HCT116 (cell line): ENCODE results near the gene C1orf52. TPM values are rescaled to one million over a fixed set of nuclear protein-coding genes. Genes with fewer than 3 reads are reported as not detected.

ENCODE experiments used
- ATAC-seq: fragments of 200-7000 bp; cut with Tn5 transposase; 2 replicates; pipeline ENCODE4 v1.9.1; 2020; ENCODE audit warnings: mild to moderate bottlenecking, moderate library complexity
- BruUV-seq: library from RNA; stranded (reverse); fragments of 400-500 nt; replicated peaks from 2 replicates; lab custom pipeline; 2021; lab: Mats Ljungman, UMichigan
- CTCF ChIA-PET: fragments of 300-600 bp; sonication (Branson Sonifier 250); formaldehyde crosslinking; loops from one replicate; lab custom pipeline; 2021; ENCODE audit warnings: antibody characterized with exemption; lab: Charles Lee
- POLR2A ChIA-PET: fragments of 300-600, 350-600 bp; sonication (Branson Sonifier 250); formaldehyde crosslinking; loops from one replicate; lab custom pipeline; 2021; ENCODE audit warnings: antibody characterized with exemption; lab: Charles Lee
- RAD21 ChIA-PET, 2 experiments: fragments of 300-600 bp; sonication (Branson Sonifier 250); formaldehyde crosslinking; loops; one replicate each; lab custom pipeline; 2023; ENCODE audit warnings: low total read pairs in 2 of 2; ENCODE audit not compliant: uncharacterized antibody in 2 of 2, unreplicated experiment in 2 of 2, low non-redundant PET in 1 of 2; lab: Charles Lee
- DNase-seq: peaks from one replicate; pipeline ENCODE4 v3.0.0-alpha.2; 2010; ENCODE audit warnings: low read depth, low spot score
- H2AFZ ChIP-seq: fragments of 200-600 bp; shearing (Covaris generic), sonication (generic); 2 replicates; pipeline ENCODE4 v1.6.1; 2017; ENCODE audit warnings: low read depth, mixed run types, mixed read lengths, antibody characterized with exemption, low read length; ENCODE audit not compliant: poor library complexity, severe bottlenecking
- H3K27ac ChIP-seq: 2 replicates; pipeline ENCODE4 v1.5.1; 2012; ENCODE audit warnings: low read depth, low read length
- H3K27me3 ChIP-seq: fragments of 200-600 bp; sonication (generic); 2 replicates; pipeline ENCODE4 v1.6.1; 2016; ENCODE audit warnings: mixed run types, low read length, mixed read lengths; ENCODE audit not compliant: insufficient read depth
- H3K36me3 ChIP-seq, 2 experiments: fragments of 200-500 bp in 1 of 2; fragments of 200-600 bp in 1 of 2; sonication (Bioruptor generic) in 1 of 2; sonication (generic) in 1 of 2; 2 replicates each; pipeline versions ENCODE4 v1.5.1 to v1.6.1; 2014 to 2016; ENCODE audit warnings: low read length in 2 of 2, inconsistent platforms in 1 of 2, mixed read lengths in 1 of 2, mixed run types in 1 of 2; ENCODE audit not compliant: insufficient read depth in 2 of 2, control insufficient read depth in 1 of 2
- H3K4me1 ChIP-seq, 2 experiments: fragments of 200-600 bp in 1 of 2; sonication (generic) in 1 of 2; 2 replicates each; pipeline versions ENCODE4 v1.5.1 to v1.6.1; 2012 to 2017; ENCODE audit warnings: low read length in 2 of 2, inconsistent platforms in 1 of 2, mild to moderate bottlenecking in 1 of 2, mixed read lengths in 1 of 2, mixed run types in 1 of 2, moderate library complexity in 1 of 2; ENCODE audit not compliant: insufficient read depth in 2 of 2, control insufficient read depth in 1 of 2
- H3K4me2 ChIP-seq: fragments of 200-600 bp; sonication (generic); 2 replicates; pipeline ENCODE4 v1.6.1; 2017; ENCODE audit warnings: mixed run types, low read length, mixed read lengths
- H3K4me3 ChIP-seq, 2 experiments: fragments of 200-600 bp in 1 of 2; sonication (generic) in 1 of 2; replicated peaks in 1 of 2; 2 replicates each; pipeline ENCODE4 v1.5.1; 2011 to 2016; ENCODE audit warnings: low read length in 2 of 2, control low read depth in 1 of 2, low read depth in 1 of 2, mild to moderate bottlenecking in 1 of 2, mixed read lengths in 1 of 2, mixed run types in 1 of 2
- H3K79me2 ChIP-seq: fragments of 200-600 bp; sonication (generic); 2 replicates; pipeline ENCODE4 v1.6.1; 2017; ENCODE audit warnings: mild to moderate bottlenecking, mixed run types, low read length, moderate library complexity, mixed read lengths; ENCODE audit not compliant: insufficient read depth
- H3K9ac ChIP-seq: fragments of 200-600 bp; sonication (generic); 2 replicates; pipeline ENCODE4 v1.6.1; 2016; ENCODE audit warnings: low read length, mixed read lengths
- H3K9me2 ChIP-seq: fragments of 200-600 bp; sonication (generic), shearing (Covaris generic); 2 replicates; pipeline ENCODE4 v1.6.1; 2017; ENCODE audit warnings: mixed run types, mild to moderate bottlenecking, moderate library complexity; ENCODE audit not compliant: insufficient read depth
- H3K9me3 ChIP-seq, 2 experiments: fragments of 200-500 bp in 1 of 2; fragments of 200-600 bp in 1 of 2; sonication (Bioruptor generic) in 1 of 2; sonication (generic) in 1 of 2; 2 replicates each; pipeline ENCODE4 v1.6.1; 2014 to 2017; ENCODE audit warnings: low read length in 2 of 2, mixed read lengths in 2 of 2, inconsistent platforms in 1 of 2, low read depth in 1 of 2, mild to moderate bottlenecking in 1 of 2, mixed run types in 1 of 2, moderate library complexity in 1 of 2; ENCODE audit not compliant: control insufficient read depth in 1 of 2, insufficient read depth in 1 of 2
- H4K20me1 ChIP-seq: fragments of 200-600 bp; sonication (generic), shearing (Covaris generic); 2 replicates; pipeline ENCODE4 v1.6.1; 2017; ENCODE audit warnings: mixed run types, mild to moderate bottlenecking, moderate library complexity; ENCODE audit not compliant: insufficient read depth
- CBX3 ChIP-seq: IDR thresholded peaks from 2 replicates; pipeline ENCODE4 v1.6.1; 2012; ENCODE audit warnings: low read depth
- CEBPB ChIP-seq: IDR thresholded peaks from 2 replicates; pipeline ENCODE4 v1.6.1; 2012; ENCODE audit warnings: low read depth
- ELF1 ChIP-seq: IDR thresholded peaks from 2 replicates; pipeline ENCODE4 v1.6.1; 2012; ENCODE audit warnings: low read depth, borderline replicate concordance
- EZH2phosphoT487 ChIP-seq: fragments of 200-600 bp; IDR thresholded peaks from 2 replicates; pipeline ENCODE4 v1.6.1; 2018; ENCODE audit warnings: antibody characterized with exemption, borderline replicate concordance
- FOSL1 ChIP-seq: IDR thresholded peaks from 2 replicates; pipeline ENCODE4 v1.6.1; 2012; ENCODE audit warnings: low read depth
- JUND ChIP-seq: IDR thresholded peaks from 2 replicates; pipeline ENCODE4 v1.6.1; 2012
- POLR2A ChIP-seq: IDR thresholded peaks from 2 replicates; pipeline ENCODE4 v1.7.0; 2011; ENCODE audit warnings: borderline replicate concordance; ENCODE audit not compliant: insufficient read depth, insufficient read length; ENCODE audit errors: extremely low read depth
- POLR2AphosphoS5 ChIP-seq: IDR thresholded peaks from 2 replicates; pipeline ENCODE4 v1.6.1; 2011; ENCODE audit warnings: mild to moderate bottlenecking, low read depth, low read length, moderate library complexity
- SRF ChIP-seq: IDR thresholded peaks from 2 replicates; pipeline ENCODE4 v1.6.1; 2012; ENCODE audit warnings: low read depth
- TCF7L2 ChIP-seq: IDR thresholded peaks from 2 replicates; pipeline ENCODE4 v1.7.0; 2011; ENCODE audit warnings: borderline replicate concordance, inconsistent platforms; ENCODE audit not compliant: insufficient read depth, insufficient read length; ENCODE audit errors: extremely low read depth
- intact Hi-C: fragments of 100-400 bp; cut with micrococcal nuclease; formaldehyde crosslinking; loops from 2 replicates; pipeline ENCODE4 v1.10.0; 2022
- total RNA-seq: library from RNA; stranded (reverse); gene quantifications from one replicate; pipeline ENCODE4 v1.2.1, GENCODE V29; 2021; ENCODE audit not compliant: unreplicated experiment
- TF ChIP-seq, protein P1 (sequence below): IDR thresholded peaks from 2 replicates; pipeline ENCODE4 v1.6.1; 2012
- TF ChIP-seq, protein P2 (sequence below): IDR thresholded peaks from 2 replicates; pipeline ENCODE4 v1.6.1; 2011; ENCODE audit warnings: mild to moderate bottlenecking, low read length, moderate library complexity; ENCODE audit not compliant: insufficient replicate concordance; ENCODE audit errors: extremely low read depth
- TF ChIP-seq, protein P3 (sequence below): IDR thresholded peaks from 2 replicates; pipeline ENCODE4 v1.6.1; 2012

The C1orf52 gene
- total RNA-seq, 1 experiment from 2014 or later = 23.3 TPM

DNA sequence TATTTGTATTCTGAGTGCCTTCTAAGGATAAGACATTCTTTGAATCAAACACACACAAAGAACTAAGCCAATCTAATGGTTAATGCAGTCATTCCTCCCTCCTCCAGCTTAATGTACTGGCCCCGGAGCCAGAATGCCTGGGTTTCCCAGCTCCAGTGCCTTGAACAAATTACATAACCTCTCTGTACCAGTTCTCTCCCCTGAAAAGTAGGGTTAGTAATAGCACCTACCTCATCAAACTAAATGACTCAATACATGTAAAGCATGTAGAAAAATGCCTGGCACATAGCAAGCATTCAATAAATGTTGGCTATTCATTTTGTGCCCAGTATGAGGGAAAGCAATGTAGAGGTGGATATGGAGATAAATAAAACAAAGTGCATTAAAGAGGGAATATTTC lies 14.0 kb downstream of the C1orf52 start:
- Histone ChIP-seq H3K36me3 (no peaks in the 10 kb centered on the region), H3K4me3 (no peak overlapping the region), H3K79me2 (no peaks in the 10 kb centered on the region), H3K4me2 (no peak overlapping the region), H3K9ac (no peak overlapping the region), H2AFZ (no peak overlapping the region), H3K27me3 (no peaks in the 10 kb centered on the region), H4K20me1 (no peaks in the 10 kb centered on the region), H3K9me2 (no peaks in the 10 kb centered on the region), H3K4me1 (peaks cover 4 to 10% of the 10 kb centered on the region in 2 experiments; a peak in 3 of 4 replicates), H3K27ac (no peak overlapping the region), H3K9me3 (no peaks in the 10 kb centered on the region)
- BruUV-seq = no TSS peak
- intact Hi-C loops = no loop called here
- TF ChIP-seq POLR2AphosphoS5 (no peak), ELF1 (no peak), SRF (no peak), CBX3 (no peak), FOSL1 (no peak), EZH2phosphoT487 (no peak)
- TF ChIP-seq, protein P1, sequence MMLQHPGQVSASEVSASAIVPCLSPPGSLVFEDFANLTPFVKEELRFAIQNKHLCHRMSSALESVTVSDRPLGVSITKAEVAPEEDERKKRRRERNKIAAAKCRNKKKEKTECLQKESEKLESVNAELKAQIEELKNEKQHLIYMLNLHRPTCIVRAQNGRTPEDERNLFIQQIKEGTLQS = no peak
- RAD21 ChIA-PET = interaction anchor here in 1 of 2 experiments (1.0 kb wide), 1 partner anchor 301 kb away, joined by 4 read pairs; no protein-coding TSS in a partner anchor
- CTCF ChIA-PET = interaction anchor here (1.9 to 3.0 kb wide), 3 partner anchors 9 to 301 kb away, joined by 8 to 17 read pairs (median 8); partner anchors contain the start of gene C1orf52
- ATAC-seq (no peak), DNase-seq (no peak)
- POLR2A ChIA-PET = no interaction called here

DNA sequence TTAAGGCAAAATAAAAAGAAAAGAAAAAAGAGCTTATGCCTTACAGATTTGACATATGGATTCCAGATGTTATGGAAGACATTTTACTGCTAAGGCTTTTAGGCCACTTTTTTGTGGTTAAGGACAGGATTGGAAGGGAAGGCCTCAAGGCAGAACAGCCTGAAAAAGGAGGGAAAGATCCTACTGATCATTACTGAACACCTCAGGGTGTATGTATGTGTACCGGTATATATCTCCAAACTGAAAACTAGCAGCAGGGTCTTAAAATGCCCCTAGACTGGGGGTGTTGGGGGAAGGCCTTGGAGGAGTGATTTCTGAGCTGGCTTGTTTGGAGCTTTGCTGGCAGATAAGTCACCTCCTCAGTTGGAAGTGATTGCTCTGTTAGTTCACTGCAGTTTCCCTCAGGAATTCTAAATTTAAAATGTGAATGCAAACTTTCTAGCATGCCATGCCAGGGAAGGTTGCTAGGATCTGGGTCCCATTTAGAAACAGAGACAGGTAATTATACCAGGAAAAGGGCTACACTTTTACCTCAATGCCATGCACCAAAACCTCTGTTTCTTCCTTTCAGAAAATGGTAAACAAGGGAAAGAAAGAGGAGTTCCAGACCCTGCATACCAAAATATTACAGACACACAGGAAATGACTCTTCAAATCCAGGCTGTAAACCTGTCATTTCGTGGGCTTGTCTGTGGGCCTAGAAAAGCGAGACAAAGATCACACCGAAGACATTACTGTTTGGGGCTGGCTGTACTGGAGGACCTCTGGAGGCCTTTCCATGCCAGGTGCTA lies 15.0 kb downstream of the C1orf52 start:
- Histone ChIP-seq H3K79me2 (no peaks in the 10 kb centered on the region), H3K27ac (no peak overlapping the region), H3K9ac (no peak overlapping the region), H3K4me2 (no peak overlapping the region; the same call in 1 of the 2 replicates), H2AFZ (no peak overlapping the region), H3K4me3 (no peak overlapping the region), H3K36me3 (no peaks in the 10 kb centered on the region), H3K27me3 (no peaks in the 10 kb centered on the region), H3K9me2 (no peaks in the 10 kb centered on the region), H3K4me1 (peaks cover 4 to 10% of the 10 kb centered on the region in 2 experiments; a peak in 3 of 4 replicates), H4K20me1 (no peaks in the 10 kb centered on the region), H3K9me3 (no peaks in the 10 kb centered on the region)
- ChIA-PET RAD21 (interaction anchor here in 1 of 2 experiments (1.0 kb wide), 1 partner anchor 300 kb away, joined by 4 read pairs; no protein-coding TSS in a partner anchor), CTCF (interaction anchor here (1.3 to 3.0 kb wide), 4 partner anchors 10 to 300 kb away, joined by 6 to 17 read pairs (median 8); partner anchors contain the start of gene C1orf52), POLR2A (no interaction called here)
- BruUV-seq = no TSS peak
- DNase-seq (no peak), ATAC-seq (no peak)
- intact Hi-C loops = no loop called here
- TF ChIP-seq, protein P2, sequence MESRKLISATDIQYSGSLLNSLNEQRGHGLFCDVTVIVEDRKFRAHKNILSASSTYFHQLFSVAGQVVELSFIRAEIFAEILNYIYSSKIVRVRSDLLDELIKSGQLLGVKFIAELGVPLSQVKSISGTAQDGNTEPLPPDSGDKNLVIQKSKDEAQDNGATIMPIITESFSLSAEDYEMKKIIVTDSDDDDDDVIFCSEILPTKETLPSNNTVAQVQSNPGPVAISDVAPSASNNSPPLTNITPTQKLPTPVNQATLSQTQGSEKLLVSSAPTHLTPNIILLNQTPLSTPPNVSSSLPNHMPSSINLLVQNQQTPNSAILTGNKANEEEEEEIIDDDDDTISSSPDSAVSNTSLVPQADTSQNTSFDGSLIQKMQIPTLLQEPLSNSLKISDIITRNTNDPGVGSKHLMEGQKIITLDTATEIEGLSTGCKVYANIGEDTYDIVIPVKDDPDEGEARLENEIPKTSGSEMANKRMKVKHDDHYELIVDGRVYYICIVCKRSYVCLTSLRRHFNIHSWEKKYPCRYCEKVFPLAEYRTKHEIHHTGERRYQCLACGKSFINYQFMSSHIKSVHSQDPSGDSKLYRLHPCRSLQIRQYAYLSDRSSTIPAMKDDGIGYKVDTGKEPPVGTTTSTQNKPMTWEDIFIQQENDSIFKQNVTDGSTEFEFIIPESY = no peak
- TF ChIP-seq JUND = no peak
- no peak for TF ChIP-seq CEBPB
- TF ChIP-seq TCF7L2 = no peak
- no peak for TF ChIP-seq POLR2A
- TF ChIP-seq CBX3 = no peak
- TF ChIP-seq, protein P3, sequence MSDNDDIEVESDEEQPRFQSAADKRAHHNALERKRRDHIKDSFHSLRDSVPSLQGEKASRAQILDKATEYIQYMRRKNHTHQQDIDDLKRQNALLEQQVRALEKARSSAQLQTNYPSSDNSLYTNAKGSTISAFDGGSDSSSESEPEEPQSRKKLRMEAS = no peak
